ENCODE measurements around the gene FBXL19. TPM values are rescaled to one million over a fixed set of nuclear protein-coding genes. Genes with fewer than 3 reads are reported as not detected.

FBXL19 gene
- total and polyA plus RNA-seq, 9 of the 15 experiments (the other 6 are each of a cell fraction or from before 2014, with no cell fraction given) = 0.13 to 48.0 (median 13.5) TPM; not detected in 1

GRCh38 chr16:30996324-30996984, 73.1 kb downstream of the FBXL19 start:
- H3K9ac ChIP-seq (ENCODE audit: insufficient read depth in 1 of 2, low read depth in 2 of 2, low read length in 2 of 2) = peak overlapping the region; percentile 81 to 91
- CTCF ChIA-PET (ENCODE audit: low intra/inter-chr PET ratio) = interaction anchor here (0.6 kb wide), 1 partner anchor 169 kb away, joined by 3 read pairs; no protein-coding TSS in a partner anchor
- H3K9me3 ChIP-seq (replicated peaks; ENCODE audit: control insufficient read depth, insufficient read depth, low read depth, low read length) = no peaks in the 10 kb centered on the region
- POLR2A ChIA-PET = interaction anchor here (0.5 to 1.6 kb wide), 7 partner anchors 25 to 943 kb away, joined by 3 to 7 read pairs (median 3); partner anchors contain the start of genes ZNF646 and ZNF668
- H4K20me1 ChIP-seq (replicated peaks; ENCODE audit: control insufficient read depth, insufficient read depth, low read length) = no peaks in the 10 kb centered on the region
- DNase-seq (ENCODE audit: extremely low read depth in 1 of 4, low spot score in 3 of 4) (peak in 3 of 4 experiments; percentile 34 to 74 (median 70)), ATAC-seq (peak; percentile 7), FAIRE-seq (no peak)
- H3K27ac ChIP-seq (ENCODE audit: extremely low read depth, low read depth, low read length) = peak overlapping the region; percentile 91
- peaks cover 43 to 44% of the 10 kb centered on the region in 2 experiments for H3K4me1 ChIP-seq (replicated peaks in 1 of 2; ENCODE audit: control insufficient read depth in 2 of 2, insufficient read depth in 2 of 2, low read length in 2 of 2)
- H2AFZ ChIP-seq (ENCODE audit: low read depth, low read length) = peak overlapping the region; percentile 97
- H3K4me3 ChIP-seq = peak overlapping the region; percentile 69
- H3K27me3 ChIP-seq (ENCODE audit: control insufficient read depth in 2 of 2, insufficient read depth in 2 of 2, low read length in 2 of 2) = no peaks in the 10 kb centered on the region
- TSS peak; percentile 87 for BruUV-seq (replicated peaks)
- in situ Hi-C loops (cut with MboI) (loop anchor here (10.0 to 25.0 kb wide), 2 partner anchors 318 to 441 kb away; partner anchors contain the start of genes COX6A2 and ZNF843), intact Hi-C loops (cut with micrococcal nuclease) (no loop called here)
- 21% methylated on average over 15 of the region's 23 CpGs for WGBS (ENCODE audit: insufficient coverage, low coverage, missing lambda C conversion rate)
- H3K4me2 ChIP-seq (ENCODE audit: insufficient read depth, low read length) = peak overlapping the region; percentile 99
- H3K79me2 ChIP-seq (ENCODE audit: control insufficient read depth, insufficient read depth, low read length) = peaks cover 3% of the 10 kb centered on the region; the same call in 2 of the 3 replicates
- H3K36me3 ChIP-seq (ENCODE audit: control insufficient read depth, insufficient read depth, low read length) = no peaks in the 10 kb centered on the region
- H3K9me1 ChIP-seq (ENCODE audit: control insufficient read depth, insufficient read depth, low read length) = no peaks in the 10 kb centered on the region
- TF ChIP-seq ZNF133 (CRISPR knock-in tag; IDR thresholded peaks at IDR 0.05) = no peak
- 0 out of 2 replicates have a peak, but pooled peaks have one; percentile 10 for TF ChIP-seq TFAP4 (CRISPR knock-in tag; IDR thresholded peaks at IDR 0.05; ENCODE audit: borderline replicate concordance)
- TF ChIP-seq NCOR1 (IDR thresholded peaks at IDR 0.05) = no peak
- TF ChIP-seq TAF1 (IDR thresholded peaks at IDR 0.05; ENCODE audit: control insufficient read depth, extremely low read depth, insufficient read depth, low read length, severe bottlenecking) = peak; percentile 10
- no peak for TF ChIP-seq ZNF436 (CRISPR knock-in tag; IDR thresholded peaks at IDR 0.05)
- no peak for TF ChIP-seq ZBTB17 (CRISPR knock-in tag; IDR thresholded peaks at IDR 0.05)
- no peak for TF ChIP-seq ATF3 (IDR thresholded peaks at IDR 0.05)
- TF ChIP-seq ATF3 (CRISPR knock-in tag; conservative IDR thresholded peaks at IDR 0.05) = no peak
- no peak; a peak in 1 of 4 replicates for TF ChIP-seq ZNF639 (CRISPR knock-in tag; conservative IDR thresholded peaks at IDR 0.05 in 1 of 2, IDR thresholded peaks at IDR 0.05 in 1 of 2)
- TF ChIP-seq CREB1 (IDR thresholded peaks at IDR 0.05) = 0 out of 2 replicates have a peak, but pooled peaks have one; percentile 23
- TF ChIP-seq CREB1 (CRISPR knock-in tag; IDR thresholded peaks at IDR 0.05) = no peak
- no peak for TF ChIP-seq ZBTB1 (CRISPR knock-in tag; IDR thresholded peaks at IDR 0.05; ENCODE audit: borderline replicate concordance, low read depth)
- no peak for TF ChIP-seq NBN (IDR thresholded peaks at IDR 0.05; ENCODE audit: low read depth)
- no peak for TF ChIP-seq ZFPM2 (CRISPR knock-in tag; IDR thresholded peaks at IDR 0.05)
- 0 out of 2 replicates have a peak, but pooled peaks have one; percentile 38 for TF ChIP-seq EGR1 (conservative IDR thresholded peaks at IDR 0.05)
- TF ChIP-seq NCOA2 (IDR thresholded peaks at IDR 0.05; ENCODE audit: partially characterized antibody in 2 of 2) = no peak
- no peak for TF ChIP-seq NFIX (CRISPR knock-in tag; IDR thresholded peaks at IDR 0.05; ENCODE audit: low read depth)
- no peak for TF ChIP-seq NFXL1 (CRISPR knock-in tag; IDR thresholded peaks at IDR 0.05)
- TF ChIP-seq ZNF586 (CRISPR knock-in tag; conservative IDR thresholded peaks at IDR 0.05) = no peak

All from K562 (cell line).